Panc1 (cell line): ENCODE measurements around the gene STXBP1. TPM values are rescaled to one million over a fixed set of nuclear protein-coding genes. Genes with fewer than 3 reads are reported as not detected.

Source experiments
- ATAC-seq: fragments of 200-7000 bp; cut with Tn5 transposase; 2 replicates; pipeline ENCODE4 v1.9.1; 2020; ENCODE audit warnings: mild to moderate bottlenecking, moderate library complexity
- BruUV-seq: library from RNA; stranded (reverse); fragments of 400-500 nt; replicated peaks from 2 replicates; lab custom pipeline; 2021; lab: Mats Ljungman, UMichigan
- CTCF ChIA-PET: fragments of 300-600 bp; sonication (Branson Sonifier 250); formaldehyde crosslinking; loops from one replicate; lab custom pipeline; 2022; ENCODE audit warnings: antibody characterized with exemption; lab: Charles Lee
- POLR2A ChIA-PET: fragments of 300-600 bp; sonication (Branson Sonifier 250); formaldehyde crosslinking; loops from one replicate; lab custom pipeline; 2022; ENCODE audit warnings: antibody characterized with exemption; lab: Charles Lee
- DNase-seq: peaks from one replicate; pipeline ENCODE4 v3.0.0-alpha.2; 2010; ENCODE audit warnings: low read depth, low spot score
- H3K27ac ChIP-seq: 2 replicates; pipeline ENCODE4 v1.5.1; 2011; ENCODE audit warnings: mild to moderate bottlenecking, low read length, inconsistent platforms
- H3K27me3 ChIP-seq: fragments of 200-500 bp; sonication (Bioruptor generic); 2 replicates; pipeline ENCODE4 v1.6.0; 2014; ENCODE audit warnings: low read length, inconsistent platforms; ENCODE audit not compliant: control insufficient read depth, insufficient read depth
- H3K36me3 ChIP-seq: fragments of 200-500 bp; sonication (Bioruptor generic); 2 replicates; pipeline ENCODE4 v1.5.1; 2014; ENCODE audit warnings: inconsistent platforms, mild to moderate bottlenecking, low read length, moderate library complexity; ENCODE audit not compliant: control insufficient read depth, insufficient read depth
- H3K4me1 ChIP-seq: 2 replicates; pipeline ENCODE4 v1.5.1; 2011; ENCODE audit warnings: inconsistent platforms, mild to moderate bottlenecking, low read length, moderate library complexity; ENCODE audit not compliant: control insufficient read depth, insufficient read depth
- H3K4me3 ChIP-seq, 2 experiments: 2 replicates each; pipeline ENCODE4 v1.5.1; 2011 to 2012; ENCODE audit warnings: low read depth in 2 of 2, low read length in 2 of 2, mild to moderate bottlenecking in 2 of 2, inconsistent platforms in 1 of 2, moderate library complexity in 1 of 2
- H3K9me3 ChIP-seq: fragments of 200-500 bp; sonication (Bioruptor generic); 2 replicates; pipeline ENCODE4 v1.5.1; 2014; ENCODE audit warnings: low read depth, mild to moderate bottlenecking, inconsistent platforms, low read length, moderate library complexity; ENCODE audit not compliant: control insufficient read depth, insufficient read depth
- POLR2AphosphoS5 ChIP-seq: IDR thresholded peaks from 2 replicates; pipeline ENCODE4 v1.6.1; 2012; ENCODE audit warnings: mild to moderate bottlenecking, low read depth, low read length, moderate library complexity
- SIN3A ChIP-seq: IDR thresholded peaks from 2 replicates; pipeline ENCODE4 v1.6.1; 2012; ENCODE audit warnings: low read depth, mild to moderate bottlenecking, low read length, moderate library complexity, borderline replicate concordance; ENCODE audit not compliant: insufficient read depth
- TCF7L2 ChIP-seq: IDR thresholded peaks from 2 replicates; pipeline ENCODE4 v1.6.1; 2011; ENCODE audit warnings: mild to moderate bottlenecking, low read depth, low read length, inconsistent platforms
- in situ Hi-C: cut with HindIII; loops from 2 replicates; pipeline ENCODE4 v1.10.0; 2016; ENCODE audit warnings: low sequenced_read_pairs, low pct_unique_long_range_greater_than_20kb
- intact Hi-C: fragments of 100-400 bp; cut with micrococcal nuclease; formaldehyde crosslinking; loops from one replicate; pipeline ENCODE4 v1.10.0; 2022; ENCODE audit not compliant: unreplicated experiment
- total RNA-seq: library from RNA; stranded (reverse); gene quantifications from one replicate; pipeline ENCODE4 v1.2.1, GENCODE V29; 2021; ENCODE audit not compliant: unreplicated experiment
- TF ChIP-seq, protein P1 (sequence below), 2 experiments: IDR thresholded peaks; 2 replicates each; pipeline ENCODE4 v1.6.1; 2011 to 2012; ENCODE audit warnings: low read depth in 2 of 2, control low read depth in 1 of 2, low read length in 1 of 2, mild to moderate bottlenecking in 1 of 2, moderate library complexity in 1 of 2; ENCODE audit not compliant: insufficient read depth in 1 of 2
- TF ChIP-seq, protein P2 (sequence below): fragments of 450-650 bp; IDR thresholded peaks from 2 replicates; pipeline ENCODE4 v1.5.1; 2017; ENCODE audit warnings: mild to moderate bottlenecking

The STXBP1 gene
- total RNA-seq, 1 experiment from 2014 or later: 67.5 TPM

DNA sequence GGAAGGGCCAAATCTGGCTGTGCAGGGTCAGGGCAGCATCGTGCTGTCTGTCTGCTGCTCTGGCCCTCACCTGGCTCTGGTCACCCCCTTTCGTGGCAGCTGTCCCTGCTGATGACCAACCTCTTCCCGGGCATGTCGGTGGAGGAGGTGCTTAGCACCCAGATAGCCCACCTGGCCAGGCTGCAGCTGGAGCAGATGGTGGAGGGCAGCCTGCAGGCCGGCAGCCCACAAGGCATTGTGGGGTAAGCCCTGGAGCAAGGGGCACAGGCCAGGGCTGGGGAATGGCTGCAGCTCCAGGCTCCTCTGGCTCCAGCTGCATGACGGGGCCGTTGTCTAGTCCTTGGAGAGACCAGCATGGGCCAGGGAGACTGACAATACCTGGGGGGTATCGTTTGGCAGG is 114.8 kb downstream of the STXBP1 start:
- ChIA-PET CTCF (no interaction called here), POLR2A (no interaction called here)
- in situ Hi-C loops: no loop called here
- no peak for ATAC-seq
- DNase-seq: no peak
- intact Hi-C loops: no loop called here
- H3K27ac ChIP-seq: no peak overlapping the region
- no TSS peak for BruUV-seq
- H3K9me3 ChIP-seq: no peaks in the 10 kb centered on the region
- no peaks in the 10 kb centered on the region for H3K4me1 ChIP-seq
- TF ChIP-seq POLR2AphosphoS5 (no peak), TCF7L2 (no peak), SIN3A (no peak)
- TF ChIP-seq, protein P1, sequence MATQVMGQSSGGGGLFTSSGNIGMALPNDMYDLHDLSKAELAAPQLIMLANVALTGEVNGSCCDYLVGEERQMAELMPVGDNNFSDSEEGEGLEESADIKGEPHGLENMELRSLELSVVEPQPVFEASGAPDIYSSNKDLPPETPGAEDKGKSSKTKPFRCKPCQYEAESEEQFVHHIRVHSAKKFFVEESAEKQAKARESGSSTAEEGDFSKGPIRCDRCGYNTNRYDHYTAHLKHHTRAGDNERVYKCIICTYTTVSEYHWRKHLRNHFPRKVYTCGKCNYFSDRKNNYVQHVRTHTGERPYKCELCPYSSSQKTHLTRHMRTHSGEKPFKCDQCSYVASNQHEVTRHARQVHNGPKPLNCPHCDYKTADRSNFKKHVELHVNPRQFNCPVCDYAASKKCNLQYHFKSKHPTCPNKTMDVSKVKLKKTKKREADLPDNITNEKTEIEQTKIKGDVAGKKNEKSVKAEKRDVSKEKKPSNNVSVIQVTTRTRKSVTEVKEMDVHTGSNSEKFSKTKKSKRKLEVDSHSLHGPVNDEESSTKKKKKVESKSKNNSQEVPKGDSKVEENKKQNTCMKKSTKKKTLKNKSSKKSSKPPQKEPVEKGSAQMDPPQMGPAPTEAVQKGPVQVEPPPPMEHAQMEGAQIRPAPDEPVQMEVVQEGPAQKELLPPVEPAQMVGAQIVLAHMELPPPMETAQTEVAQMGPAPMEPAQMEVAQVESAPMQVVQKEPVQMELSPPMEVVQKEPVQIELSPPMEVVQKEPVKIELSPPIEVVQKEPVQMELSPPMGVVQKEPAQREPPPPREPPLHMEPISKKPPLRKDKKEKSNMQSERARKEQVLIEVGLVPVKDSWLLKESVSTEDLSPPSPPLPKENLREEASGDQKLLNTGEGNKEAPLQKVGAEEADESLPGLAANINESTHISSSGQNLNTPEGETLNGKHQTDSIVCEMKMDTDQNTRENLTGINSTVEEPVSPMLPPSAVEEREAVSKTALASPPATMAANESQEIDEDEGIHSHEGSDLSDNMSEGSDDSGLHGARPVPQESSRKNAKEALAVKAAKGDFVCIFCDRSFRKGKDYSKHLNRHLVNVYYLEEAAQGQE (IDR thresholded peaks at IDR 0.05; ENCODE audit: insufficient read depth in 1 of 2, low read depth in 2 of 2, low read length in 1 of 2): no peak
- TF ChIP-seq, protein P2, sequence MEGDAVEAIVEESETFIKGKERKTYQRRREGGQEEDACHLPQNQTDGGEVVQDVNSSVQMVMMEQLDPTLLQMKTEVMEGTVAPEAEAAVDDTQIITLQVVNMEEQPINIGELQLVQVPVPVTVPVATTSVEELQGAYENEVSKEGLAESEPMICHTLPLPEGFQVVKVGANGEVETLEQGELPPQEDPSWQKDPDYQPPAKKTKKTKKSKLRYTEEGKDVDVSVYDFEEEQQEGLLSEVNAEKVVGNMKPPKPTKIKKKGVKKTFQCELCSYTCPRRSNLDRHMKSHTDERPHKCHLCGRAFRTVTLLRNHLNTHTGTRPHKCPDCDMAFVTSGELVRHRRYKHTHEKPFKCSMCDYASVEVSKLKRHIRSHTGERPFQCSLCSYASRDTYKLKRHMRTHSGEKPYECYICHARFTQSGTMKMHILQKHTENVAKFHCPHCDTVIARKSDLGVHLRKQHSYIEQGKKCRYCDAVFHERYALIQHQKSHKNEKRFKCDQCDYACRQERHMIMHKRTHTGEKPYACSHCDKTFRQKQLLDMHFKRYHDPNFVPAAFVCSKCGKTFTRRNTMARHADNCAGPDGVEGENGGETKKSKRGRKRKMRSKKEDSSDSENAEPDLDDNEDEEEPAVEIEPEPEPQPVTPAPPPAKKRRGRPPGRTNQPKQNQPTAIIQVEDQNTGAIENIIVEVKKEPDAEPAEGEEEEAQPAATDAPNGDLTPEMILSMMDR: no peak
- H3K36me3 ChIP-seq: no peaks in the 10 kb centered on the region
- H3K4me3 ChIP-seq: no peak overlapping the region
- H3K27me3 ChIP-seq: no peaks in the 10 kb centered on the region

DNA sequence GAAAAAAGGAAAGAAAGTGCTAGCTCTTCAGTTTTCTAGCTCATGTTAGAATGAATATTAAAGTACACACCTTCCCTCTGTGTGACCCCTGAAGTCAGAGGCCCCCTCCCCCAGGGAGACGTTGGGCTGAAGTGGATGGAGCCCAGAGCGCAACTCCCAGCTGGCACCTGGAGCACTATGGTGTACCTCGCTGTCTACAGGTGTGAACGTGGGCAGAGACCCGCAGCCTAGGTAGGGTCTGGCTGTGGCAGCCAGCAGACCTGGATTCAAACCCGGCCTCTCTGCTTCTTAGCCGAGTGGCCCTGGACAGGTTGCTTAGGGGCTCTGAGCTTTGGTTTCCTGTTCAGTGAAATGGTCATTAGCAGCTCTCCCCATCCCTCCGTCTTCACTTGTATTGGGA is 116.7 kb downstream of the STXBP1 start:
- CTCF ChIA-PET: interaction anchor here (1.0 kb wide), 1 partner anchor 129 kb away, joined by 7 read pairs; no protein-coding TSS in a partner anchor
- POLR2A ChIA-PET: interaction anchor here (0.6 kb wide), 1 partner anchor 425 kb away, joined by 9 read pairs; no protein-coding TSS in a partner anchor

More for the DNA sequence above, 116.7 kb downstream of the STXBP1 start:
- no TSS peak for BruUV-seq
- H3K4me3 ChIP-seq: no peak overlapping the region
- no peak for DNase-seq
- H3K4me1 ChIP-seq: no peaks in the 10 kb centered on the region
- H3K36me3 ChIP-seq: no peaks in the 10 kb centered on the region
- in situ Hi-C loops: no loop called here
- intact Hi-C loops: no loop called here
- H3K27me3 ChIP-seq: no peaks in the 10 kb centered on the region
- H3K27ac ChIP-seq: no peak overlapping the region
- H3K9me3 ChIP-seq: no peaks in the 10 kb centered on the region
- TF ChIP-seq SIN3A: no peak
- TF ChIP-seq, protein P2: no peak
- TF ChIP-seq POLR2AphosphoS5: no peak
- TF ChIP-seq TCF7L2: no peak
- TF ChIP-seq, protein P1 (IDR thresholded peaks at IDR 0.05; ENCODE audit: insufficient read depth in 1 of 2, low read depth in 2 of 2, low read length in 1 of 2): no peak
- ATAC-seq: no peak
